K562 (cell line): Measurements from ENCODE around the gene PDLIM7. TPM values are rescaled to one million over a fixed set of nuclear protein-coding genes. Genes with fewer than 3 reads are reported as not detected.

ENCODE experiments used
- ATAC-seq: fragments of 200-7000 bp; cut with Tn5 transposase; 3 replicates; pipeline ENCODE4 v1.9.1; 2020; ENCODE audit warnings: moderate library complexity
- BruUV-seq: library from RNA; stranded (reverse); fragments of 400-500 nt; replicated peaks from 2 replicates; lab custom pipeline; 2021; lab: Mats Ljungman, UMichigan
- CTCF ChIA-PET: fragments of 300-600 bp; formaldehyde crosslinking; extraction: SDS; loops from one replicate; lab custom pipeline; 2021; ENCODE audit warnings: low intra/inter-chr PET ratio; lab: Yijun Ruan, JAX
- POLR2A ChIA-PET: fragments of 300-600, 350-650 bp; sonication (Branson Sonifier 250); formaldehyde crosslinking; extraction: SDS; loops from one replicate; lab custom pipeline; 2021; ENCODE audit warnings: antibody characterized with exemption, inconsistent platforms; lab: Yijun Ruan, JAX
- DNase-seq, 4 experiments: peaks; one replicate each; pipeline versions ENCODE4 v3.0.0 to v3.0.0-alpha.2; 2011 to 2018; ENCODE audit warnings: low spot score in 3 of 4, mixed read lengths in 3 of 4; ENCODE audit errors: extremely low read depth in 1 of 4
- FAIRE-seq: peaks from 2 replicates; lab custom pipeline; 2011; peaks lifted over from hg19 to GRCh38; lab: Jason Lieb, UNC
- H2AFZ ChIP-seq: 2 replicates; pipeline ENCODE4 v1.6.0; 2011; ENCODE audit warnings: low read depth, low read length, control low read depth, inconsistent platforms
- H3K27ac ChIP-seq: fragments of 200-600 bp; 3 replicates; pipeline ENCODE4 v1.8.0; 2011; ENCODE audit warnings: low read depth, mild to moderate bottlenecking, control low read depth, inconsistent platforms, low read length, moderate library complexity, mixed read lengths; ENCODE audit errors: extremely low read depth
- H3K27me3 ChIP-seq, 2 experiments: fragments of 300-600 bp in 1 of 2; 2 replicates in 1 of 2; 3 replicates in 1 of 2; pipeline versions ENCODE4 v1.6.0 to v1.8.0; 2011; ENCODE audit warnings: inconsistent platforms in 2 of 2, low read length in 2 of 2, mild to moderate bottlenecking in 1 of 2, mixed read lengths in 1 of 2, moderate library complexity in 1 of 2; ENCODE audit not compliant: control insufficient read depth in 2 of 2, insufficient read depth in 2 of 2
- H3K36me3 ChIP-seq: fragments of 300-600 bp; 3 replicates; pipeline ENCODE4 v1.8.0; 2011; ENCODE audit warnings: mild to moderate bottlenecking, low read length, inconsistent platforms; ENCODE audit not compliant: control insufficient read depth, insufficient read depth
- H3K4me1 ChIP-seq, 2 experiments: fragments of 200-600 bp in 1 of 2; replicated peaks in 1 of 2; 2 replicates in 1 of 2; 3 replicates in 1 of 2; pipeline versions ENCODE4 v1.5.1 to v1.8.0; 2011; ENCODE audit warnings: inconsistent platforms in 2 of 2, low read length in 2 of 2, mild to moderate bottlenecking in 1 of 2, mixed read lengths in 1 of 2, moderate library complexity in 1 of 2; ENCODE audit not compliant: control insufficient read depth in 2 of 2, insufficient read depth in 2 of 2
- H3K4me2 ChIP-seq: 2 replicates; pipeline ENCODE4 v1.6.1; 2011; ENCODE audit warnings: low read length, control low read depth, inconsistent platforms, mixed read lengths; ENCODE audit not compliant: insufficient read depth
- H3K4me3 ChIP-seq: fragments of 200-600 bp; sonication (generic), shearing (Covaris generic); 2 replicates; pipeline ENCODE4 v1.5.1; 2016; ENCODE audit warnings: control low read depth, inconsistent platforms
- H3K79me2 ChIP-seq: fragments of 200-600 bp; 3 replicates; pipeline ENCODE4 v1.8.0; 2011; ENCODE audit warnings: low read length, inconsistent platforms; ENCODE audit not compliant: control insufficient read depth, insufficient read depth
- H3K9ac ChIP-seq, 2 experiments: 2 replicates each; pipeline versions ENCODE4 v1.6.0 to v1.6.1; 2011; ENCODE audit warnings: low read depth in 2 of 2, low read length in 2 of 2, control low read depth in 1 of 2, inconsistent platforms in 1 of 2, mild to moderate bottlenecking in 1 of 2, mixed read lengths in 1 of 2; ENCODE audit not compliant: insufficient read depth in 1 of 2
- H3K9me1 ChIP-seq: one replicate; pipeline ENCODE4 v1.6.0; 2011; ENCODE audit warnings: inconsistent platforms, mild to moderate bottlenecking, low read length, moderate library complexity; ENCODE audit not compliant: control insufficient read depth, insufficient read depth
- H3K9me3 ChIP-seq: replicated peaks from 2 replicates; pipeline ENCODE4 v1.5.1; 2011; ENCODE audit warnings: low read depth, low read length, inconsistent platforms; ENCODE audit not compliant: control insufficient read depth, insufficient read depth
- H4K20me1 ChIP-seq: replicated peaks from 2 replicates; pipeline ENCODE4 v1.6.1; 2011; ENCODE audit warnings: low read length, inconsistent platforms, mixed read lengths; ENCODE audit not compliant: control insufficient read depth, insufficient read depth
- AFF4 ChIP-seq: sonication (generic); formaldehyde crosslinking; IDR thresholded peaks from 2 replicates; pipeline ENCODE4 v1.8.0; 2023; ENCODE audit warnings: mild to moderate bottlenecking, missing genetic modification reagents
- ATF6 ChIP-seq: sonication (generic); formaldehyde crosslinking; IDR thresholded peaks from 2 replicates; pipeline ENCODE4 v1.4.0; 2020; ENCODE audit warnings: mild to moderate bottlenecking, missing genetic modification reagents
- UBTF ChIP-seq, 2 experiments: IDR thresholded peaks; 2 replicates each; pipeline ENCODE4 v1.6.1; 2012; ENCODE audit warnings: improper control_type of control experiment in 2 of 2, low read depth in 2 of 2, low read length in 2 of 2, borderline replicate concordance in 1 of 2
- ZBTB7A ChIP-seq: IDR thresholded peaks from 2 replicates; pipeline ENCODE4 v1.6.1; 2011; ENCODE audit warnings: low read depth, mild to moderate bottlenecking, low read length, moderate library complexity, borderline replicate concordance; ENCODE audit not compliant: control insufficient read depth
- WGBS: fragments of 100-300 bp; shearing (Covaris generic); methylation state at CpG from one replicate; pipeline ENCODE4 v1.1.6; 2016; ENCODE audit warnings: low coverage, mixed read lengths; ENCODE audit not compliant: insufficient coverage; ENCODE audit errors: missing lambda C conversion rate; 5-methylcytosine and 5-hydroxymethylcytosine counted together
- in situ Hi-C: fragments of 300-500 bp; cut with MboI; formaldehyde crosslinking; loops from 4 replicates; pipeline ENCODE4 v1.15.0; 2018; ENCODE audit warnings: inconsistent platforms, mixed read lengths
- intact Hi-C: fragments of 100-400 bp; cut with micrococcal nuclease; formaldehyde crosslinking; loops from 2 replicates; pipeline ENCODE4 v1.14.2; 2022
- polyA plus RNA-seq, 8 experiments: library from polyadenylated mRNA; depleted of rRNA in 4 of 8; stranded (reverse) in 5 of 8; unstranded in 3 of 8; fragments of >200 nt; fragmentation: Nextera tagmentation in 2 of 8; fragmentation: Illumina TruSeq in 1 of 8; extraction: Ambion mirVana in 2 of 8; extraction: Trizol in 1 of 8; gene quantifications; 2 replicates each; pipeline versions ENCODE4 v1.2.1 to v1.2.3, GENCODE V29; 2011 to 2014; ENCODE audit warnings: inconsistent platforms in 1 of 8, missing spikeins in 1 of 8
- total RNA-seq, 7 experiments: library from RNA; depleted of rRNA in 6 of 7; stranded (reverse); fragments of >200 nt in 6 of 7; fragmentation: Illumina TruSeq in 2 of 7; extraction: Trizol in 2 of 7; gene quantifications; 2 replicates each; pipeline versions ENCODE4 v1.2.1 to v1.2.3, GENCODE V29; 2011 to 2021; ENCODE audit warnings: low replicate concordance in 1 of 7

The PDLIM7 gene
- total and polyA plus RNA-seq, 9 of the 15 experiments (the other 6 are each of a cell fraction or from before 2014, with no cell fraction given), result 2.1 to 124 (median 32.6) TPM

- BruUV-seq, result no TSS peak
- FAIRE-seq (no peak), DNase-seq (peak; percentile 78 to 81 (median 80)), ATAC-seq (peak; percentile 21)
- WGBS, result 15% methylated on average over 6 of the region's 52 CpGs
- Histone ChIP-seq H3K4me1 (peaks cover 19 to 47% of the 10 kb centered on the region in 2 experiments), H3K79me2 (no peaks in the 10 kb centered on the region), H2AFZ (peak overlapping the region; percentile 44; the same call in 1 of the 2 replicates), H3K9me3 (no peaks in the 10 kb centered on the region), H3K27ac (peak overlapping the region; percentile 59; the same call in 1 of the 3 replicates), H3K4me3 (peak overlapping the region; percentile 62), H4K20me1 (peaks cover 25% of the 10 kb centered on the region), H3K9me1 (peaks cover 3% of the 10 kb centered on the region), H3K36me3 (peaks cover 11% of the 10 kb centered on the region; the same call in 1 of the 3 replicates), H3K9ac (peak overlapping the region; percentile 53 to 95; a peak in 3 of 4 replicates), H3K4me2 (peak overlapping the region; percentile 81; the same call in 1 of the 2 replicates), H3K27me3 (no peaks in the 10 kb centered on the region)
- intact Hi-C loops, result loop anchor here (2.0 kb wide), 1 partner anchor 332 kb away; no protein-coding TSS in a partner anchor
- CTCF ChIA-PET, result interaction anchor here (1.9 kb wide), 1 partner anchor 43 kb away, joined by 9 read pairs; no protein-coding TSS in a partner anchor
- POLR2A ChIA-PET, result interaction anchor here (1.2 to 11.8 kb wide), 5 partner anchors 10 to 45 kb away, joined by 4 to 210 read pairs (median 10); partner anchors contain the start of gene GRK6
- in situ Hi-C loops, result loop anchor here (5.0 kb wide), 1 partner anchor 55 kb away; no protein-coding TSS in a partner anchor
- TF ChIP-seq ATF6 (CRISPR knock-in tag), result no peak
- TF ChIP-seq UBTF (IDR thresholded peaks at IDR 0.05; ENCODE audit: borderline replicate concordance in 1 of 2, low read depth in 2 of 2, low read length in 2 of 2), result peak in 1 of 2 experiments; percentile 5; a peak in 1 of 4 replicates
- peak; percentile 59; the same call in 1 of the 2 replicates for TF ChIP-seq ZBTB7A
- TF ChIP-seq AFF4 (CRISPR knock-in tag), result 0 out of 2 replicates have a peak, but pooled peaks have one; percentile 23
These were observed 50.3 kb downstream of the PDLIM7 start for GRCh38 chr5:177447066-177447610.
